ENCODE data around the gene WASF1. TPM values are rescaled to one million over a fixed set of nuclear protein-coding genes. Genes with fewer than 3 reads are reported as not detected.

WASF1 gene
- total RNA-seq, 1 donor = 14.2 TPM

DNA sequence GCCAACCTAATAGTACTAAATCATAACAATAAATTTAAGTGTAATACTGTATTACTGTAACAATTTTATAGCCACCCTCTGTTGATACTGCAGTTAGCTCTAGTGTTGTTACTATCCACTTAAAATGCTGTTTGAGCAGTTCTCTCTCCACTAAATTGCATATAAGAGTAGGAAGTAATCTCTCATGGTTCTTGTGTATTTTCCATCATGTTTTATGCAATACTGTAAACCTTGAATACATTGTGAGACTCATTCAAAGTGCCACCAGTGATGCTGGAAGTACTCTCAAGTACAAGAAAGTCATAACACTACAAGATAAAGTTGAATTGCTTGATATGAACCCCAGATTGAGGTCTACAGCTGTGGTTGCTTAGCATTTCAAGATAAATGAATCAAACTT, 65.5 kb downstream of the WASF1 start:
- no peak for DNase-seq (ENCODE audit: low read depth)
- TF ChIP-seq, protein P1, sequence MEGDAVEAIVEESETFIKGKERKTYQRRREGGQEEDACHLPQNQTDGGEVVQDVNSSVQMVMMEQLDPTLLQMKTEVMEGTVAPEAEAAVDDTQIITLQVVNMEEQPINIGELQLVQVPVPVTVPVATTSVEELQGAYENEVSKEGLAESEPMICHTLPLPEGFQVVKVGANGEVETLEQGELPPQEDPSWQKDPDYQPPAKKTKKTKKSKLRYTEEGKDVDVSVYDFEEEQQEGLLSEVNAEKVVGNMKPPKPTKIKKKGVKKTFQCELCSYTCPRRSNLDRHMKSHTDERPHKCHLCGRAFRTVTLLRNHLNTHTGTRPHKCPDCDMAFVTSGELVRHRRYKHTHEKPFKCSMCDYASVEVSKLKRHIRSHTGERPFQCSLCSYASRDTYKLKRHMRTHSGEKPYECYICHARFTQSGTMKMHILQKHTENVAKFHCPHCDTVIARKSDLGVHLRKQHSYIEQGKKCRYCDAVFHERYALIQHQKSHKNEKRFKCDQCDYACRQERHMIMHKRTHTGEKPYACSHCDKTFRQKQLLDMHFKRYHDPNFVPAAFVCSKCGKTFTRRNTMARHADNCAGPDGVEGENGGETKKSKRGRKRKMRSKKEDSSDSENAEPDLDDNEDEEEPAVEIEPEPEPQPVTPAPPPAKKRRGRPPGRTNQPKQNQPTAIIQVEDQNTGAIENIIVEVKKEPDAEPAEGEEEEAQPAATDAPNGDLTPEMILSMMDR (IDR thresholded peaks at IDR 0.05; ENCODE audit: insufficient read depth, low read depth, low read length) = no peak

DNA sequence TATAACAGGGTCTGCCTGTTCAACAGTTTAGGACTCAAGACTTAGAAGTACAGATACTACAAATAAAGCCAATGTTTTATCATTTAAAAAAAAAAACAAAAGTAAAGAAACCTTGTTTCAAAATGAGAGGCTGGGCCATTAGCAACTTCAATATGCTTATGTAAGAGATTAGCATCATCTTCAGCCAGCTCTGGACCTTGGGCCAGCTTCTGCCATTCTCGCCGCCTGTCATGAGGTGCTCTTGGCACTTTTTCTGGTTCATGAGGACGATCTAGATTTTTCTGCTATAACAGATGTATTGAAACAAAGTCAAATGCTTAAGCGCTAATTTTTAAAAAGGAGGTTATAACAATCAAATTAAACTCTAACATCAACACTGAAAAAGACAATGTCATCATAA, 74.2 kb downstream of the WASF1 start:
- no peak for DNase-seq (ENCODE audit: low read depth)
- TF ChIP-seq, protein P1 (IDR thresholded peaks at IDR 0.05; ENCODE audit: insufficient read depth, low read depth, low read length) = no peak
- H3K4me3 ChIP-seq (ENCODE audit: low read depth, low read length) = no peak overlapping the region

More for the DNA sequence above, 65.5 kb downstream of the WASF1 start:
- H3K4me3 ChIP-seq (ENCODE audit: low read depth, low read length) = no peak overlapping the region

DNA sequence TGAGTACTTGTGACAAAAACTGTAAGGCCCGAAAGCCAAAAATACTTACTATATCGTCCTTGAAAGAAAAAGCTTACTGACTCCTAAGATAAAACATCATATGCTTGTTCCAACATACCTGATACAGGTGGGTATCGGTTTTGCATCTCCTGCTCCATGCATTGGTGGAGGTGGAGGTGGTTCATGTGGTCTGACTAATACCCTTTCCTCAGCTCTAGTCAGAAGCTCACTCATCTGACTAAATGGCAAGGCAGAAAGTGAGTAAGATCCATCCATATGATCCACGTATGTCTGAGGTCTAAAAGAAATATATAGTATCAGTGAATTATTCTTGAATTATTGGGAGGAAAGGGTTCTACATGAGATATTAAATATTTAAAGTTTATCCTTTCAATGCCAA, 76.2 kb downstream of the WASF1 start:
- no peak overlapping the region for H3K4me3 ChIP-seq (ENCODE audit: low read depth, low read length)
- DNase-seq (ENCODE audit: low read depth) = no peak
- TF ChIP-seq, protein P1 (IDR thresholded peaks at IDR 0.05; ENCODE audit: insufficient read depth, low read depth, low read length) = no peak

DNA sequence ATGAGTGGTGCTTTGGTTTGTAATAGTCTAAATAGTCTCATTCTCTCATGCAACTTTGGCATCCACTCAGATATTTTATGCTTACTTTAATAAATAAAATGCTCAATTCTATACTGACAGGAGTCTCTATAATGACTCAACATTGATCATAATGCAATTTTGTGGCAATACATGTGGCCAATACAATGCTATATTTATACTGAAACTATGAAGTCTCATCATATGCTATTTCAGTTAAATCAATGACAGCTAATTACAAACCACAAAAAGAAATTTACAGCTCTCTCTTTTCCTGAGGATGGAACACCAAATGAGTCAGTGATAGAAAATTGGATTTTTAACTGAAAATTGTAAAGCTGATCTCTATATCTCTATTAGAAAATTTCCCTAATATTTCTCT, 77.1 kb downstream of the WASF1 start:
- DNase-seq (ENCODE audit: low read depth) = no peak
- no peak overlapping the region for H3K4me3 ChIP-seq (ENCODE audit: low read depth, low read length)
- TF ChIP-seq, protein P1 (IDR thresholded peaks at IDR 0.05; ENCODE audit: insufficient read depth, low read depth, low read length) = no peak

DNA sequence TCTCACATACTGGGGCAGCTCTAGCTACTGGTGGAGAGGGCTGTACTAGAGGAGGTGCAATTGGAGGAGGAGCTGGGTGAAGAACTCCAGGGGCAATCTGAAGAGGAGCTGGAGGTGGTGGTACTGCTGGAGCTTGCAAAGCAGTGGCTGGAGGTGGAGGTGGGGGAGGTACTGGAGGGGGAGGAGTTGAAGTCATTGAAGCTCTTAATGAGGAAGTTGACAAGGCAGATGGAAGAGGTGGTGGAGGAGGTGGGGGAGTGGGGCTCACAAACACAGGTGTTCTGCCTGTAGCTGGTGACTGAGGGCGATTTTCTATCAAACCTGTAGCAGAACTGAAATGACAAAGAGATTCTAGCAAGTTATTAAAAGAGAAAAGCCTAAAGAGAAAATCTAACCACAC, 77.6 kb downstream of the WASF1 start:
- TF ChIP-seq, protein P1 (IDR thresholded peaks at IDR 0.05; ENCODE audit: insufficient read depth, low read depth, low read length) = no peak
- DNase-seq (ENCODE audit: low read depth) = no peak
- no peak overlapping the region for H3K4me3 ChIP-seq (ENCODE audit: low read depth, low read length)

DNA sequence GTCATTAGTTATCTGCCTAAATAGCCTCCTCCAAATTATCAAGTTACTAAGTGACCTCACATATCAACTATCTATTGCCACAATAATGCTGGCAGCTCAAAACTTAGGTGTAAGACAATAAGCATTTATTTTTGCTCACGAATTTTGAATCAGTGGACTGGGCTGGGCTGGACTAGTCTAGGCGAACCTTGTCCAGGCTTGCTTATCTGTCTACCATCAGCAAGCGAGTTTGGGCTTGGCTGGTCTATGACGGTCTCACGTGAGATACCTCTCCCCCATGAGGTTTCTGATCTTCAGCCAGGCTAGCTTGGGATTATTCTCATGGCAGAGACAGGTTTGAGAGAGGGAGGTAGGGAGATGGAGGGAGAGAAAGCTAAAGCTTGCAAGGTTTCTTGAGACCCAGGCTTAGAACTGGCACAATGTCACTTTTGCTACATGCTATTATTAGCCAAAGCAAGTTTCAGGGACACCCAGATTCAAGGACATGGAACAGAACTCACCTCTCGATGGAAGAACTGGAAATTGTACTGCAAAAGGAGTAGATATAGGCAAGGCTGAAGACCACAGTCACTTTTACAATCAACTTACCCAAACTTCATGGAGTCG, 80.9 kb downstream of the WASF1 start:
- DNase-seq (ENCODE audit: low read depth) = no peak
- TF ChIP-seq, protein P1 (IDR thresholded peaks at IDR 0.05; ENCODE audit: insufficient read depth, low read depth, low read length) = no peak
- H3K4me3 ChIP-seq (ENCODE audit: low read depth, low read length) = no peak overlapping the region

GRCh38 chr6:110097443-110097842, 82.0 kb downstream of the WASF1 start:
- no peak for DNase-seq (ENCODE audit: low read depth)
- TF ChIP-seq, protein P1 (IDR thresholded peaks at IDR 0.05; ENCODE audit: insufficient read depth, low read depth, low read length) = no peak
- H3K4me3 ChIP-seq (ENCODE audit: low read depth, low read length) = no peak overlapping the region

Measured in fibroblast of villous mesenchyme (primary cell).